GM15510 (cell line): ENCODE results near the gene ZFAND3.

Source experiments
- POLR2A ChIP-seq: IDR thresholded peaks from 3 replicates; pipeline ENCODE4 v1.6.1; 2011; ENCODE audit warnings: borderline replicate concordance; ENCODE audit not compliant: insufficient read length; ENCODE audit errors: extremely low read depth

ZFAND3 gene

DNA sequence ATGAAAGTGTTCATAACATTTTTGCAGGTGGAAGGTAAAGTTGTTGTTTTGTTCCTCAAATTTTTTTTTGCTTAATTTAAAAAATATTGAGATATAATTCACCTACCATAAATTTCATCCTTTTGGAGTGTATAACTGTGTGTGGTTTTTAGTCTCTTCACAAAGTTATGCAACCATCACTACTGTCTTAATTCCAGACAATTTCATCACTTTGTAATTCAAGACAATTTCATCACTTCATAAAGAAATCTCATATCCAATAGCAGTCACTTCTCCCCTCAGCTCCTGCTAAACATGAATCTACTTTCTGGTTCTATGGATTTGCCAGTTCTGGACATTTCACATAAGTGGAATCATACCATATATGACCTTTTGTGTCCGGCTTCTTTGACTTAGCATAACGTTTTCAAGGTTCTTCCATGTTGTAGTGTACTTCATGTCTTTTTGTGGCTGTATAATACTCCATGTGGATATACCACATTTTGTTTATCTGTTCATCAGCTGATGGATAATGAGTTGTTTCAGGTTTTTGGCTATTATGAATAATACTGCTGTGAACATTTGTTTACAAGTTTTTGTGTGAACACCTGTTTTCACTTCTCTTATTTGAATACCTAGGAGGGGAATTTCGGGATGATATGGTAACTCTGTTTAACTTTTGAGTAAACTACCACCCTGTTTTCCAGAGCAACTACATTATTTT, 18.8 kb downstream of the ZFAND3 start:
- no peak for TF ChIP-seq POLR2A

DNA sequence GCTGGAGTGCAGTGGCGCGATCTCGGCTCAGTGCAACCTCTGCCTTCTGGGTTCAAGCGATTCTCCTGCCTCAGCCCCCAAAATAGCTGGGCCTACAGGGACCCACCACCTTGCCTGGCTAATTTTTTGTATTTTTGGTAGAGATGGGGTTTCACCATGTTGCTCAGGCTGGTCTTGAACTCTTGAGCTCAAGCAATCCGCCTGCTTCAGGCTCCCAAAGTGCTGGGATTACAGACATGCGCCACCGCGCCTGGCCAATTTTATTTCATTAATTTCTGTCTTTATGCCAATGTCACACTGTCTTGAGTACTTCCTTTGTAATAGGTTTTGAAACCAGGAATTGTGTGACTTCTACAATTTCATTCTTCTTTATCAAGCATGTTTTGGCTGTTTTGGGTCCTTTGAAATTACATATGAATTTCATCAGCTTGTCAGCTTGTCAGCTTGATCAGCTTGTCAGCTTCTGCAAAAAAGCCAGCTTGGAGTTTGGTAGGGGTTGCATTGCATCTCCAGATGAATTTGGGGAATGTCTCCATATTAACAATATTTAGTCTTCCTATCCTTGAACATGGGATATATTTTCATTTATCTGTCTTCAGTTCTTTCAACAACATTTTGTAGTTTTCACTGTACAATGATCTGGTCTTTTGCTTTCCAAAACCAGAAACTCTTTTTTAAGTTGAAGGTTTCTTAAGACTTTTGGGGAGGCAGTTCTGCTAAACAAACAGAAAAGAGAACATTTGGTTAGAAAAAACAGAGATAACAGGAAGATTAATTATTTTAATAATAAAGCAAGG, 20.8 kb downstream of the ZFAND3 start:
- no peak for TF ChIP-seq POLR2A

DNA sequence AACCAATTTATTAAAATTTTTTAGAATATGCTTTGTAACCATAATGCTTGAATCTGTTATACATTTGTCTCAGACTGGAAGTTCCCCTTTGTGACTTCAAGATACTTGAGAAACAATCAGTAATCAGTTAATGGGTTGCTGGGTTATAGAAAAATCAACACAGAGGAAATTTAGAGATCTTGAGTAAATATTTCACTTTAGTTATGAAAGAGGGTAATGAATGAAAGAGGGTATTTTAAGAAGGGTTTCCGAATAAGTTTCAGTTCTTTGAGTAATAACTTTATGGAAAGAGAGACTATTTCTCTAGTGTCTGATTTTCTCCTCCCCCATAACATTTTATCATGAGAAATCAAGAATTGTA, 21.4 kb downstream of the ZFAND3 start:
- TF ChIP-seq POLR2A, result no peak

DNA sequence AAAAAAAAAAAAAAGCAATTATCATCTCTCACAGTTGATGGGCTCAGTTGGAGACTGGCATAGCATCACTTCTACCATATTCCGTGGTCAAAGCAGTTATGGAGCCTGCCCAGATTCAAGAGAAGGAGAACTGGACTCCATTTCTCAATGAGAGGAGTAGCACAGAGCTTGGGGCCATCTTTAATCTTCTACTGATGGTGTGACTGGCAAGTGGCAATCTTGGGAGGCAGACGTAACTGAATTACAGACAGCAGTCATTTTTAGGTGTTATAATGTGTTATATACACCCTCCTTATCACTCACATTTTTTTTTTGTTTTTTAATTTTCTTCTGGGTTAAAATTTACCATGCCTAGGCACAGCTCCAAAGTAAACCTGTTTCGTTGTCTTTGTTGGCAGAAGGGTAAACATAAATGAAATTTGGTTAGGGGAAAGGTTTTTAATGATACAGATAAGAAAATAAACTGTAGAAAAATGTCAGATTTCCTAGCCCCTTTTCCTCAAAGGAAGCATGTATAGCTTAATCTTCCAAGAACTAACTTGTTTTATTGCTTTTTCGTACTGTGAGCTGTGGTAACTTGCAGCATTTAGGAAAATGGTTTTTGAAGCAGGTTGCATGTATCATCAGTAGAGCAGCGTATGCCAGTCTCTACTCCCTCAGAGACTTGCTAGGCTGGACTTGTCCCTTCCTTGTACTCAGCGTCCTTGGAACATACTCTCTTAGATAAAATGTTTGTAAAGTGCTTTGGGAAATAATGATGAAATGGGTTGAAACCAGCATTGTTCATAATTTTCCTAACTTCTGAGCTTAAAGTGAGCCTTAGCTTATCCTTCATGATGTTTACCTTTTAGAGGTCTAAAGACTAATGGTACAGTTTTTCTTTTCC, 25.7 kb downstream of the ZFAND3 start:
- TF ChIP-seq POLR2A, result no peak

DNA sequence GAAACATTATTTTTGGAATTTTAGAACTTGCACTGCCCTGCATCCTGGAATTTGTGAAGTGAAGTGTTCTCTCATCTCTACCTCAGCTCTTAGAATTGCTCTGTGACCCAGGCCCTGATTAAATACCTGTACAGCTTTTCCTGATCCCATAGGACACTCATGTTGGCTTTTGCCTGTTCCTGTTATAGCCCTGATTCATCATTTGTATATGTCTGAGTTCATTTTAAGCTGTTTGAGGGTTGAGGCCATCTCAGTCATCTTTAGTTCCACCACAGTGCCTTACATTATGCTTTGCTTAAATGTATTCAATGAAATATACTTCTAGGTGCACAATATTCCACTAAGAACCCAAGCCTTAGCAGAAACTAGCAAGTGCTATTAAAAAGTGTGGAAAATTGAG, 26.4 kb downstream of the ZFAND3 start:
- no peak for TF ChIP-seq POLR2A

DNA sequence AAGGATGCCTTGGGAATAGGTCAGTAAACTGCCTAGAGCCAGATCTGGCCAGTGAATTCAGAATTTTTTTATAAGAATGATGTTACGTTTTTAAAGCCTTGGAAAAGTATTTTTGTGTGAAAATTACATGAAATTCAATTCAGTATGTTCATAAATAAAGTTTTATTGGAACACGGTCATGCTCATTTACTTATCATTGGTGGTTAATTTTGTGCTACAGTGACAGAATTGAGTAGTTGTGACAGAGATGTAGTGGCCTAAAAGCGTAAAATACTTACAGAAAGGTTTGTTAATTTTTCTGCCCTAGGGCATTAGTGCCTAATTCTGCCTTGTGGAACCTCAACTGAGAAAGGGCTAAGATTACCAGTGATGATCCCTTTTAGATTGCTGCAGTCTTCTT, 28.2 kb downstream of the ZFAND3 start:
- TF ChIP-seq POLR2A, result no peak

DNA sequence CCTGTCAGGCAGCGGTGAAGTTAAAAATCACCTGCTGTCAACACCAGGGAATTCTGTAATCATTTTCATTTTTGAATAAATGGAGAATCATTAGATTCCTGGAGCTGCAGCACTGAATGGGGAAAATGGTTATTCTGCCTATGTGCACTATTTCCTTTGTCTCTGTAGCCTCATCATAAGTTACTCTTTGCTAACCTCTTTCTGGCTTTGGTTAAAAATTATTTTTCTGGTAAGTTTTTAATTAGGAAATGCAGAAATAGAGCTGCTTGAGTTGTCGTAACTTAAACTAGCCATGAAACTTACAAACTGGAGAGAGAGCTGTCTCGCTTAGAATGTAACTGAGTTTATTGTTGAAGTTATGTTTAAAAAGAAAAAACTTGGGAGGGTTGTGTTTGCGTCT, 28.8 kb downstream of the ZFAND3 start:
- no peak for TF ChIP-seq POLR2A

DNA sequence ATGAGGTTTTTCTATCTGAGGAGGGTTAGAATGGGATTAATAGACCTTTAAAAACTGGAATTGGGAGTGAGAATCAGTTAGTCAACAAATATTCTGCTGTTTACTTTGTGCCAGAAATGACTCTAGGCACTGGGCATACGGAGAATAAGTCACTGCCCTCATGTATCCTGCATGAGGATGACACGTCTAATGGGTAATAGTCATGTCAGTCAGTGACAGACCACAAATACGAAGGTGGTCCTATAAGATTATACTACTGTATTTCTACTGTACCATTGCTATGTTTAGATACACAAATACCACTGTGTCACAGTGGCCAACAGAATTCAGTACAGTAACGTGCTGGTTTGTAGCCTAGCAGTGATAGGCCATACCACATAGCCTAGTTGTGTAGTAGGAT, 30.7 kb downstream of the ZFAND3 start:
- no peak for TF ChIP-seq POLR2A

DNA sequence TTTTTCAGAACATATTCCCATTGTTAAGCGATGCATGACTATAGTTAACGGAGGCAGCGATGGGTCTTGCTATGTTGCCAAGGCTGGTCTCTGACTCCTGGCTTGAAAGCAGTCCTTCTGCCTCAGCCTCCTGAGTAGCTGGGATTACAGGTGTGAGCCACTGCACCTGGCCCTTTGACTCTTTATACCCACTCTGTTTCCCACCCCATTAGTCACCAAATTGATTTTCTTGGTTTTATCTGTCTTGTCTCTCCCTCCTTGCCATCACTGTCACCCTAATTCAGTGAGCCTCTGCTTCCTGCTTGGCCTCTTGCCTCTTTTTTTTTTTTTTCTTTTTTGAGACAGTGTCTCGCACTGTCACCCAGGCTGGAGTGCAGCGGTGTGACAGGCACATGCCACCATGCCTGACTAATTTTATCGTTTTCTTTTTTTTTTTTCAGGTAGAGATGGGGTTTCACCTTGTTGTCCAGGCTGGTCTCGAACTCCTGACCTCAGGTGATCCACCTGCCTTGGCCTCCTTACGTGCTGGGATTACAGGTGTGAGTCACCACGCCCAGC, 31.3 kb downstream of the ZFAND3 start:
- TF ChIP-seq POLR2A, result no peak

DNA sequence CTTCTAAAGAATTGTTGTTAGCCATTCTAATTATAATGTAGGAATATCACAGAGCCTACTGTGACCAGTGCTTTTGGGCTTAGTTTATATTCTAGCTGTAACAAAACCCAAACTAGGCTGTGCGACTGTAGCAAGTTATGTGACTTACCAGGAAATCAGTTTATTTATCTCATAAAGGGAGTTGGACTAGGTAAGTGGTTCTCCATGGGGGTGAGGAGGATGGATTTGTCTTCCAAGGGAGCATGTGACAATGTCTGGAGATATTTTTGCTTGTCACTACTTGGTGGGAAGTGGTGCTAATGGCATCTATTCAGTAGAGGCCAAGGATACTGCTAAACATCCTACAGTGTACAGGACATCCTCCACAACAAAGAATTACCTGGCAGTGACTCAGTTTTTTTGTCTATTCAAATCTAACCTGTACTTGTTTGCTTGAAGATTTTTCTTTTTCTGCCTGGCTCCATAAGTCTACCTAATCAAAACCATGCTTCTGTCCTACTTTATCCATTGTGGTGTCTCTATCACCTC, 32.5 kb downstream of the ZFAND3 start:
- no peak for TF ChIP-seq POLR2A

DNA sequence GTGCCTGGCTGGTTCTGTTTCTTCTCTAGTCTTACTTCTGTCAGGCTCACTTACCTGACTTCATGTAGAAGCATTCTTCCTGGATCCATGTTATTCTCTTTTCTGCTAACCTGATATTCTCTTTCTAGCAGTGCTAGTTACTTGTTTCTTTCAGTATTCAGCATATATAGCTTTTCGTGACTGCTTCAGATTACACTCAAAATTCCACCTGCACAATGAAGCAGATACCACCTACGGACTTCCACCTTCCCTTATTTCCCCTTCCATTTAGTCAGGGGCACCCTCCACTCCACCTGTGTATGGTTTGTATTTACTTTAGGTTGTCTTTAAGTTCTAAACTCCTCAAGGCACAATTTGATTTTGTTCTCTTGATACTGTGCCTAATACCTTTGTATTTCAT, 36.8 kb downstream of the ZFAND3 start:
- no peak for TF ChIP-seq POLR2A

DNA sequence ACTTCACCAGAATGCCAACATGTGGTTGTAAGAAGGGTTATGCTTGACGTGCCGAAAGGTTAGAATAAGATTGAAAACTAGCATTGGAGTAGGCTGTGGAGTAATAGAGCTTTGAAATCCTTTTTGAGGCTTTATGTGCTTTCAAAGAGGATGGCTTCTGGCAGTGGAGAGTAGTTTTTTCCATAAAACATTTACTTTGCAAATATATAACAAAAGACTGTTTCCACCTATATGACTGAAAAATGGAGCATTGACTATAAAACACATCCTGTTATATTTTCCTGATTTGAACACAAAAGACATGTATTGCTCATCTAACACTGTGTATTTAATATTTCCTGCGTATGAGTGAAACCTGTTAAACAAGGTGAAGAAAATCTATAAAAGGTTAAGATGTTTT, 38.8 kb downstream of the ZFAND3 start:
- no peak for TF ChIP-seq POLR2A

DNA sequence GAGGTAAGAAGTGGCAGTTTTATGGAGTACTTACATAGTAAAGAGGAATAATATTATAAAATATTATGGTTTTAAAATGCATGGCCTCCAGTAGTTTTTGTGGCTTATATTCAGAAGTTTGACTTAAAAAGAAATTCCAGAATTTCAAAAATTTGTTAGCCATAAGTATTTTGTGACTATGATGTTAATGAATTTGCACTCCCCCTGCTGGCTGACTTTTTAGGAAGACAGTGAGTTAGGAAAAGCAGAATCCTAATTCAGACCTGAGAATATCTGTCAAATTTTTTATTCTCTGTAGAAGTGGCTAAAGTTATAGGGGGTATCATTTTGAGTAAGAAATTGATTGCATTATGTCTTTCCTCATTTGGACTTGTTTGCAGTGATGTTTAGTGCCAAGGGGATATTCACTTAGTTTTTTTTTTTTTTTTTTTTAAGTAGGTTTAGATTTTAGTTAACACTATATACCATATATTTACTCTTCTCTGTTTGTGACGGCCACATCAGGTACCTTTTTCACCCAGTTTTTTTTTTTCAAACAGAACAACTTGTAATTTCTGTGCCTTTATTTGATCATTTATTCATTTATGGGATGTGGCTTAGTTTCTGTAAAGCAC, 40.8 kb downstream of the ZFAND3 start:
- no peak for TF ChIP-seq POLR2A

DNA sequence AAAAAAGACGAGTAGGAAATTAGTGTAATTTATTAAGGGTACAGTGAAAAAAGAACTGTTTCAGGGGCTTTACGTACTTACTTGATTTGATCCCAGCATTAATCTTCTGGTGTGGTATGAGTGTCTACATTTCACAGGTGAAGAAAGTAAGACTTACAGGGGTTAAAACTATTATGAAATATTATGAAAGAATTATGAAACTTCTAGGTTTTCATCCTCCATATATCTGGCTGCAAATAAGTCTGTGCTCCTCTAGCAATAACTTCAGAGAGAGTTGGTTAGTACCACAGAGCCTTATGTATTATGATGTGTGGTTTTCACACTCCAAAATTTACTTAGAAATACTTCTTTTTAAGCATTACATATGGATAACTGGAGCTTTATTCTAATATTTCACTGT, 41.9 kb downstream of the ZFAND3 start:
- TF ChIP-seq POLR2A, result no peak

DNA sequence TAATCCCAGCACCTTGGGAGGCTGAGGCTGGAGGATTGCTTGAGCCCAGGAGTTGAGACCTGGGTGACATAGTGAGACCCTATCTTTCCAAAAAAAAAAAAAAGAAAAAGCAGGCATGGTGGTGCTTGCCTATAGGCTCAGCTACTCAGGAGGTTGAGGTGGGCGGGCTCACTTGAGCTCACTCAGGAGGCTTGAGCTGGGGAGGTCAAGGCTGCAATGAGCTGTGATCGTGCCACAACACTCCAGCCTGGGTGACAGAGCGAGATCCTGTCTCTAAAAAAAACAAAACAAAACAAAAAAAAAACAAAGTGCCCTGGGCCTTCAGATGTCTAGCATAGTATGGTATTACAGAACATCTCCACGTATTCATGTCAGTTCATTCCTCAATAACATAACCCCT, 42.9 kb downstream of the ZFAND3 start:
- TF ChIP-seq POLR2A, result no peak

DNA sequence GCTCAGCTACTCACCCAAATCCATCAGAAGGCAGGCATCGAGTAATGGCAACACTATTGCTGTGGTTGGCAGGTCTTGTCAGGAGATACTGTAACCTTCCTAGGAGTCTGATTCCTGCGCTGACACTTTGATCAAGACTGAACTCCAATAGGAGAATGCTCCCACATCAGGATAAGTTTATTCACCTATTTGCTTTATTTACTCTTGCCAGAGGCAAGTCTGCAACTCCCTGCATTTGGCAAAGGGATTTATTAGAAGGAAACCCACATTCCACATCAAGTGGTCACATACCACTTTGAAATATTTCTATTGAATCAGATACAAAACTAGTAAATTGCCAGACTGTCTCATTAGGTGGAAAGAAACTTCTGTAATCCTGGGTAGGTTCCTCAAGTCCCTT, 43.5 kb downstream of the ZFAND3 start:
- TF ChIP-seq POLR2A, result no peak
